NCI-H2081 (cell line): Measurements from ENCODE around the gene STK4.

Experiments
- DNase-seq, 2 experiments: peaks; one replicate each; lab custom pipeline; 2025; lab: John Stamatoyannopoulos, UW

The STK4 gene

GRCh38 chr20:45029884-45030283, 63.6 kb downstream of the STK4 start:
- DNase-seq: no peak

- DNase-seq: no peak
Observed at GRCh38 chr20:45032276-45032675, 66.0 kb downstream of the STK4 start.

GRCh38 chr20:45032781-45033180, 66.5 kb downstream of the STK4 start:
- DNase-seq: no peak

GRCh38 chr20:45034436-45034835, 68.1 kb downstream of the STK4 start:
- DNase-seq: no peak

- DNase-seq: no peak
Observed at GRCh38 chr20:45036044-45036755, 69.9 kb downstream of the STK4 start.

GRCh38 chr20:45037050-45037449, 70.7 kb downstream of the STK4 start:
- DNase-seq: no peak

- DNase-seq: no peak
Observed at GRCh38 chr20:45037635-45038034, 71.3 kb downstream of the STK4 start.

GRCh38 chr20:45038745-45039474, 72.6 kb downstream of the STK4 start:
- DNase-seq: no peak

- no peak for DNase-seq
Observed at GRCh38 chr20:45039475-45039820, 73.1 kb downstream of the STK4 start.

- peak; percentile 32 to 73 for DNase-seq
Observed at GRCh38 chr20:45041464-45042337, 75.4 kb downstream of the STK4 start.

GRCh38 chr20:45042978-45043377, 76.7 kb downstream of the STK4 start:
- no peak for DNase-seq

GRCh38 chr20:45044084-45044573, 77.8 kb downstream of the STK4 start:
- DNase-seq: peak; percentile 45 to 73

- DNase-seq: no peak
Observed at GRCh38 chr20:45044601-45045000, 78.3 kb downstream of the STK4 start.

- no peak for DNase-seq
Observed at GRCh38 chr20:45047581-45048119, 81.3 kb downstream of the STK4 start.

- no peak for DNase-seq
Observed at GRCh38 chr20:45049438-45049837, 83.1 kb downstream of the STK4 start.

- no peak for DNase-seq
Observed at GRCh38 chr20:45049904-45050471, 83.7 kb downstream of the STK4 start.

GRCh38 chr20:45051204-45052060, 85.1 kb downstream of the STK4 start:
- DNase-seq: no peak

GRCh38 chr20:45052698-45053429, 86.6 kb downstream of the STK4 start:
- DNase-seq: no peak

- no peak for DNase-seq
Observed at GRCh38 chr20:45053430-45054351, 87.4 kb downstream of the STK4 start.
